Naive B cell (primary cell): Measurements from ENCODE around the gene PSMC3. TPM values are rescaled to one million over a fixed set of nuclear protein-coding genes. Genes with fewer than 3 reads are reported as not detected.

ENCODE experiments used
- ATAC-seq, 2 donors: fragments of 150-1000 bp; cut with Tn5 transposase; 2 replicates each; pipeline ENCODE4 v1.10.0; 2021; ENCODE audit warnings: low read depth in 2 of 2, mild to moderate bottlenecking in 2 of 2, moderate library complexity in 2 of 2
- DNase-seq: peaks from one replicate; pipeline ENCODE4 v3.0.0; 2022
- H3K27ac Mint-ChIP-seq, 6 donors: one replicate each; pipeline ENCODE4 v1.8.0; 2020 to 2022; ENCODE audit warnings: mild to moderate bottlenecking in 6 of 6, mixed read lengths in 6 of 6, moderate library complexity in 5 of 6, inconsistent platforms in 2 of 6
- H3K27me3 Mint-ChIP-seq, 3 donors: one replicate each; pipeline ENCODE4 v1.8.0; 2021 to 2022; ENCODE audit warnings: mixed read lengths in 3 of 3, mild to moderate bottlenecking in 1 of 3
- H3K36me3 Mint-ChIP-seq, 2 donors: one replicate each; pipeline ENCODE4 v1.8.0; 2020 to 2022; ENCODE audit warnings: mixed read lengths in 2 of 2, inconsistent platforms in 1 of 2, mild to moderate bottlenecking in 1 of 2
- H3K4me1 Mint-ChIP-seq, 3 donors: one replicate each; pipeline ENCODE4 v1.8.0; 2020 to 2022; ENCODE audit warnings: mixed read lengths in 3 of 3, inconsistent platforms in 1 of 3, mild to moderate bottlenecking in 1 of 3, moderate library complexity in 1 of 3
- H3K4me3 Mint-ChIP-seq, 8 donors: one replicate each; pipeline ENCODE4 v1.8.0; 2020 to 2022; ENCODE audit warnings: mild to moderate bottlenecking in 8 of 8, mixed read lengths in 8 of 8, moderate library complexity in 8 of 8, inconsistent platforms in 2 of 8
- H3K9me3 Mint-ChIP-seq, 7 donors: one replicate each; pipeline ENCODE4 v1.8.0; 2020 to 2022; ENCODE audit warnings: mixed read lengths in 7 of 7, mild to moderate bottlenecking in 5 of 7, inconsistent platforms in 2 of 7, moderate library complexity in 1 of 7
- polyA plus RNA-seq, 6 donors: library from polyadenylated mRNA; unstranded; fragments of 300-500 nt; fragmentation: Illumina TruSeq; gene quantifications; one replicate each; pipeline ENCODE4 v1.2.3, GENCODE V29; 2021; ENCODE audit warnings: low read depth in 6 of 6

The PSMC3 gene
- polyA plus RNA-seq, 6 donors from 2014 or later: 78.6 to 109 (median 95.1) TPM

GRCh38 chr11:47415091-47415854, 11.0 kb downstream of the PSMC3 start:
- no peak for ATAC-seq
- DNase-seq: no peak
- Mint-ChIP-seq H3K4me1 (peaks cover 4 to 20% (median 6%) of the 10 kb centered on the region in 3 donors), H3K27me3 (no peaks in the 10 kb centered on the region), H3K27ac (peak overlapping the region in 3 of 6 donors; percentile 5 to 28 (median 7)), H3K36me3 (peaks cover 4 to 8% of the 10 kb centered on the region in 2 donors), H3K4me3 (no peak overlapping the region), H3K9me3 (no peaks in the 10 kb centered on the region)

GRCh38 chr11:47414685-47415070, 11.6 kb downstream of the PSMC3 start:
- DNase-seq: no peak
- ATAC-seq: no peak
- Mint-ChIP-seq H3K4me1 (peaks cover 4 to 24% (median 6%) of the 10 kb centered on the region in 3 donors), H3K4me3 (no peak overlapping the region), H3K27me3 (no peaks in the 10 kb centered on the region), H3K36me3 (peaks cover 0 to 2% of the 10 kb centered on the region in 2 donors), H3K9me3 (no peaks in the 10 kb centered on the region), H3K27ac (no peak overlapping the region)

- H3K36me3 Mint-ChIP-seq: no peaks in the 10 kb centered on the region
- peak overlapping the region in 2 of 6 donors; percentile 59 to 82 for H3K27ac Mint-ChIP-seq
- H3K4me1 Mint-ChIP-seq: peaks cover 9 to 29% (median 10%) of the 10 kb centered on the region in 3 donors
- H3K9me3 Mint-ChIP-seq: no peaks in the 10 kb centered on the region
- H3K27me3 Mint-ChIP-seq: no peaks in the 10 kb centered on the region
- no peak for ATAC-seq
- peak overlapping the region in 1 of 8 donors; percentile 66 for H3K4me3 Mint-ChIP-seq
- DNase-seq: no peak
Observed at GRCh38 chr11:47413908-47414684, 12.1 kb downstream of the PSMC3 start.

- no peaks in the 10 kb centered on the region for H3K9me3 Mint-ChIP-seq
- H3K36me3 Mint-ChIP-seq: no peaks in the 10 kb centered on the region
- peaks cover 15 to 35% (median 15%) of the 10 kb centered on the region in 3 donors for H3K4me1 Mint-ChIP-seq
- H3K4me3 Mint-ChIP-seq: no peak overlapping the region
- DNase-seq (no peak), ATAC-seq (no peak)
- H3K27ac Mint-ChIP-seq: peak overlapping the region in 3 of 6 donors; percentile 22 to 90 (median 38)
- H3K27me3 Mint-ChIP-seq: no peaks in the 10 kb centered on the region
Observed at GRCh38 chr11:47413351-47413750, 12.9 kb downstream of the PSMC3 start.

- H3K36me3 Mint-ChIP-seq: no peaks in the 10 kb centered on the region
- no peaks in the 10 kb centered on the region for H3K9me3 Mint-ChIP-seq
- no peak overlapping the region for H3K4me3 Mint-ChIP-seq
- H3K27me3 Mint-ChIP-seq: no peaks in the 10 kb centered on the region
- no peak overlapping the region for H3K27ac Mint-ChIP-seq
- H3K4me1 Mint-ChIP-seq: peaks cover 22 to 37% (median 25%) of the 10 kb centered on the region in 3 donors
- ATAC-seq: no peak
- DNase-seq: peak; percentile 53
Observed at GRCh38 chr11:47411884-47412746, 14.1 kb downstream of the PSMC3 start.

- ATAC-seq: no peak
- Mint-ChIP-seq H3K9me3 (no peaks in the 10 kb centered on the region), H3K27ac (peak overlapping the region in 1 of 6 donors; percentile 65), H3K4me3 (peak overlapping the region in 3 of 8 donors; percentile 47 to 93 (median 50)), H3K27me3 (no peaks in the 10 kb centered on the region), H3K36me3 (no peaks in the 10 kb centered on the region), H3K4me1 (peaks cover 28 to 42% (median 33%) of the 10 kb centered on the region in 3 donors)
- no peak for DNase-seq
Observed at GRCh38 chr11:47410370-47411264, 15.6 kb downstream of the PSMC3 start.

- peak overlapping the region; percentile 74 to 99 (median 94) for H3K27ac Mint-ChIP-seq
- H3K4me3 Mint-ChIP-seq: peak overlapping the region; percentile 78 to 97 (median 92)
- H3K4me1 Mint-ChIP-seq: peaks cover 28 to 42% (median 33%) of the 10 kb centered on the region in 3 donors
- DNase-seq (no peak), ATAC-seq (no peak)
- no peaks in the 10 kb centered on the region for H3K9me3 Mint-ChIP-seq
- H3K27me3 Mint-ChIP-seq: no peaks in the 10 kb centered on the region
- H3K36me3 Mint-ChIP-seq: no peaks in the 10 kb centered on the region
Observed at GRCh38 chr11:47409440-47410369, 16.5 kb downstream of the PSMC3 start.

- ATAC-seq (no peak), DNase-seq (no peak)
- Mint-ChIP-seq H3K36me3 (no peaks in the 10 kb centered on the region), H3K27me3 (no peaks in the 10 kb centered on the region), H3K4me1 (peaks cover 25 to 37% (median 29%) of the 10 kb centered on the region in 3 donors), H3K4me3 (peak overlapping the region; percentile 78 to 97 (median 92)), H3K27ac (peak overlapping the region; percentile 91 to 99 (median 94)), H3K9me3 (no peaks in the 10 kb centered on the region)
Observed at GRCh38 chr11:47408598-47409439, 17.4 kb downstream of the PSMC3 start.

- H3K36me3 Mint-ChIP-seq: no peaks in the 10 kb centered on the region
- ATAC-seq: peak; percentile 84
- peaks cover 25 to 40% (median 29%) of the 10 kb centered on the region in 3 donors for H3K4me1 Mint-ChIP-seq
- peak; percentile 98 for DNase-seq
- no peaks in the 10 kb centered on the region for H3K27me3 Mint-ChIP-seq
- H3K27ac Mint-ChIP-seq: peak within 1 kb of the TSS; percentile 91 to 99 (median 94)
- peak within 1 kb of the TSS; percentile 88 to 97 (median 94) for H3K4me3 Mint-ChIP-seq
- H3K9me3 Mint-ChIP-seq: no peaks in the 10 kb centered on the region
Observed at GRCh38 chr11:47407746-47408590, 18.3 kb downstream of the PSMC3 start, which contains the start of gene SLC39A13. TSS of gene SLC39A13 (plus strand) at chr11:47408590. CDS start at chr11:47410095, 1,505 bp downstream.
